Fibroblast of skin of scalp (primary cell): ENCODE measurements around the gene HSPA5. TPM values are rescaled to one million over a fixed set of nuclear protein-coding genes. Genes with fewer than 3 reads are reported as not detected.
"Not testable (repeated sequence)": the region's sequence is repeated elsewhere in the genome, so short reads cannot be mapped to it uniquely, and the experiment has no call there.

Experiments
- DNase-seq: peaks from one replicate; pipeline ENCODE4 v3.0.0-alpha.2; 2013
- polyA plus RNA-seq, 2 experiments: library from polyadenylated mRNA; unstranded; fragments of 120-200 nt; gene quantifications; one replicate each; pipeline ENCODE4 v1.2.1, GENCODE V29; 2013; ENCODE audit not compliant: insufficient read length in 2 of 2

The HSPA5 gene
- polyA plus RNA-seq (2013, experiment 1 of 2; ENCODE audit: insufficient read length): 787 TPM
- polyA plus RNA-seq (2013, experiment 2 of 2; ENCODE audit: insufficient read length): 813 TPM

GRCh38 chr9:125241000-125241862 lies at the start of gene HSPA5:
HSPA5 (minus strand) TSS chr9:125241343; CDS start chr9:125241126, 217 bp downstream.
- DNase-seq: peak; percentile 100

GRCh38 chr9:125286935-125287433 lies 45.8 kb upstream of the HSPA5 start:
- not testable (repeated sequence) for DNase-seq

GRCh38 chr9:125284855-125285254 lies 43.7 kb upstream of the HSPA5 start:
- no peak for DNase-seq

GRCh38 chr9:125280945-125281344 lies 39.8 kb upstream of the HSPA5 start:
- DNase-seq: no peak

- DNase-seq: no peak
Measured at GRCh38 chr9:125277411-125277810, 36.3 kb upstream of the HSPA5 start.

- DNase-seq: no peak
Measured at GRCh38 chr9:125276771-125277170, 35.6 kb upstream of the HSPA5 start.

GRCh38 chr9:125272697-125273096 lies 31.6 kb upstream of the HSPA5 start:
- DNase-seq: no peak

- DNase-seq: no peak
Measured at GRCh38 chr9:125271081-125271480, 29.9 kb upstream of the HSPA5 start.

- DNase-seq: no peak
Measured at GRCh38 chr9:125269014-125269397, 27.9 kb upstream of the HSPA5 start.

GRCh38 chr9:125268394-125269013 lies 27.4 kb upstream of the HSPA5 start:
- DNase-seq: no peak

GRCh38 chr9:125264068-125264467 lies 22.9 kb upstream of the HSPA5 start:
- not testable (repeated sequence) for DNase-seq

GRCh38 chr9:125262294-125262991 lies 21.3 kb upstream of the HSPA5 start:
- no peak for DNase-seq

- DNase-seq: peak; percentile 93
Measured at GRCh38 chr9:125261501-125262293, 20.6 kb upstream of the HSPA5 start, which contains the start of gene GAPVD1. GAPVD1 (plus strand) TSS chr9:125261826; CDS start chr9:125298922, 37,096 bp downstream.

- DNase-seq: no peak
Measured at GRCh38 chr9:125260561-125260960, 19.4 kb upstream of the HSPA5 start.

- DNase-seq: no peak
Measured at GRCh38 chr9:125258832-125259534, 17.8 kb upstream of the HSPA5 start.

- DNase-seq: no peak
Measured at GRCh38 chr9:125258160-125258785, 17.1 kb upstream of the HSPA5 start.

GRCh38 chr9:125255781-125256391 lies 14.7 kb upstream of the HSPA5 start:
- DNase-seq: no peak

- no peak for DNase-seq
Measured at GRCh38 chr9:125254231-125254630, 13.1 kb upstream of the HSPA5 start.

- DNase-seq: no peak
Measured at GRCh38 chr9:125246261-125246667, 5.1 kb upstream of the HSPA5 start.

- DNase-seq: no peak
Measured at GRCh38 chr9:125243792-125244260, 2.7 kb upstream of the HSPA5 start.
